ENCODE data around the gene DERA.

DERA gene

DNA sequence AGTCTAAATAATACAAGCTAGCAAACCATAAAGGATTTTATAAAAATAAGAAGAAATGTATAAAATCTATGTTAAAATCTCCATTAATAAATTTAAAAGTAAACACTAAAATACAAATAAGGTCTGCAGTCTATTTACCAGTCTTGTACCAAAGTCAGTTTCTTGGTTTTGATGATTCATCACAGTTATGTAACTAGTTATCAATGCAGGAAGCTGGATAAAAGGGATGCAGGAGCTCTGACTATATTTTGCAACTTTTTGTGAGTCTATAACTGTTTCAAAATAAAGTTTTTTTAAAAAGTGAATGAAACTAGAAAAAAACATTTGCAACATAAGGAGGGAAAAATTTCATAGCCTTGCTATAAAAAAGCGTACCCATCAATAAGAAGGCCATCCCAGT is 151.5 kb downstream of the DERA start:
- no peak for DNase-seq (ENCODE audit: low read depth in 3 of 3, low spot score in 1 of 3)

DNA sequence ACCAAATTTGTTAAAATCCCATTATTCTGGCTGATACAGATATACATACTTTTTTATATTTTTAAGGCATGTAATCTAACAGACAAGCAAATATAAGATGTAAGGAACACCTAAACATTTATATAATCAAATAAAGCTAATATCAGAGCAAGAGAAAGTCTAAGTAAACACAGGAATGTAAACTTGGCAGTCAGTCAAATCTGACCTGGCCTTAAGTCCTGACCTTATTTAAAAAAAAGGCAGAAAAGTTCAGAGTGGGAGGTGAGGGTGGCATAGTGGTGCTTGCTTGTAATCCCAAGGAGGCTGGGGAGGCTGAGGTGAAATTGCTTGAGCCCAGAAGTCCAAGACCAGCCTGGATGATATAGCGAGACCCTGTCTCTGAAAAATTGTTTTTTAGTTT is 152.6 kb downstream of the DERA start:
- DNase-seq (ENCODE audit: low read depth in 3 of 3, low spot score in 1 of 3), result no peak

DNA sequence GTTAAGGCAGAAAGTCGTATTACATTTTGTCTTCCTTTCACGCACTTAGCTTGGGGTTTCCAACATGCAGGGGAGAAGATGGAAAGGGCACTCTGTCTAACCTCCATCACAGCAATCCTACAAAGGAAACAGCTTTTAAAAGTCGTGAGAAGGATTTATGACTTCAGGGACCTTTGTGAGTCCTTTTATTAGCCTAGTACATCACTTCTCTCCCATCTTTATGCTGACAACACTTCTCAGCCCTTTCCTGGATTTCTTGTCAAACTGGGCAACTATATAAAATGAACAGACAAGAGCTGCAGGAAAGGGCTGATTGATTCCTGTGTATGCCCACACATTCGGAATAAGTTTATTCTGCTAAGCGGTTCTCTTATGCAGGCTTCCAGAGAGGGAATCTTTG is 159.0 kb downstream of the DERA start:
- no peak for DNase-seq (ENCODE audit: low read depth in 3 of 3, low spot score in 1 of 3)

DNA sequence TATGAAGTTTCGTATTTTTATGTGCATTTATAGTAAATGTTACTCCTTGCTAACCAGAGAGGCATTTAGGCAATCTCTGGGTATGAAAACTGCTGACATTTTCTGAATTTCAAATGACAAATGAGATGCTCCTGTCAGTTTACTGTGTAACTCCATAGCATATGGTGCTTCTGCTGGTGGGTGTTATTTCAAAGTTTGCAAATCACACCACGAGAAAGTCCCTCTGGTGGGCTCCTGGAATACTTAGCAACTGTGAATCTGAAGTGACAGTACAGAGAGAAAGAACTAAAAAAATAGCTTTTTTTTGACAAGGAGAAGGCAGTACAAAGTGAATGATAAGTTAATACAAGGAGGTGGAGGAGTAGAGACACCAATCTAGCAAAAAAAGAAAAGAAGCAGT is 161.5 kb downstream of the DERA start:
- DNase-seq (ENCODE audit: low read depth in 3 of 3, low spot score in 1 of 3), result no peak

DNA sequence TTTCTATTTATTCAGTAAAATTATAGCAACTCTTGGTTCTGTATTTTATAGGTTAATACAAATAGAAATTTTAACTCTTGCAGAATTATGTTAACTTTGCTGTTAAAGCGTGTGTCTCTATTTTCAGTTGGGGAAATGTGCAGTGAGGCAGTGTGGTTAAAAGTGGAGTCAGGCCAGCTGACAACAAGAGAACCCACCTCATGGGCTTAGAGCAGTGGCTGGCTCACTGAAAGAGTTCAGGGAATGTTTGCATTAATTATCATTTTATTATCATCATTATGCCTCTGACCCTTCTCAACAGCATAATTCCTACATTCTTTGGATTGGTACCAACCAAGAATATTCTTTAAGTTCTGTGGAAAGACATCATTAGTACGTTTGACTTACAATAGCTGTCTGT is 163.8 kb downstream of the DERA start:
- DNase-seq (ENCODE audit: low read depth in 3 of 3, low spot score in 1 of 3), result no peak

DNA sequence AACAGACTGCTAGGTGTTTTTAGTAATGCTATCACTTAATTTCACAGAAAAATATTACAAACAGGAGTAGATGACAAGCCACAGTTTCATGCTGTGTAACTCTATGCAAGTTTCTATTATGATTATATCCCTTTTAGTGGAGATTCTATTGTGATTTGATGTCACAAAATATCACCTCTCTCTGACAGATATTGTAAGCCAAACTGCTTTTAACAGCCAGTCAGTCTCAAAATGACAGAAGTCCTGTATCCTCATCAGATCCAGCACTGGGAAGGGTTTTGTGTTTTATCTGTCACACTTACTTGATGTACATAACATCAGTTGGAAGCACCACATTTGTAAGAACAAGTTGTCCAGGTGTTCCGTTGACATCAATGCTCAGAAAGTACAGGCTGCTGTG is 164.8 kb downstream of the DERA start:
- no peak for DNase-seq (ENCODE audit: low read depth in 3 of 3, low spot score in 1 of 3)

DNA sequence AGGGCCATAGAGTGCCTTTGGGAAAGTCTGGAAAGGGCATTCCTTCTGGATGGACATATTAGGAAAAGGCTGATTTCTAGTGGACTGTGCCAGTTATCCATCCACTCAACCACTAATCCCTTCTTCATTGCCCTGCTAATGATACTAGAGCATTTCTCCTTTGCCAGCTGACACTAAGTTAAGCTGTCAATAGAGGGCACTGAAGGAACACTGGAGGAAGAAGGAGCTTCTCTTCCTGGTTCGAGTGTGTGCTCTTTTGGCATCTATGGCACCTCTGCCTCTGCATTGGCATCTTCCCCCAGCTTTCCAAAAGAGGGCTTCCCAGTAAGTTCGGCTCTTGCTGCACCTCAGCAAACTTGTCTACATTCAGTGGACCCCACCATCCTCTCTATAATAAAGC is 165.4 kb downstream of the DERA start:
- DNase-seq (ENCODE audit: low read depth in 3 of 3, low spot score in 1 of 3), result no peak

DNA sequence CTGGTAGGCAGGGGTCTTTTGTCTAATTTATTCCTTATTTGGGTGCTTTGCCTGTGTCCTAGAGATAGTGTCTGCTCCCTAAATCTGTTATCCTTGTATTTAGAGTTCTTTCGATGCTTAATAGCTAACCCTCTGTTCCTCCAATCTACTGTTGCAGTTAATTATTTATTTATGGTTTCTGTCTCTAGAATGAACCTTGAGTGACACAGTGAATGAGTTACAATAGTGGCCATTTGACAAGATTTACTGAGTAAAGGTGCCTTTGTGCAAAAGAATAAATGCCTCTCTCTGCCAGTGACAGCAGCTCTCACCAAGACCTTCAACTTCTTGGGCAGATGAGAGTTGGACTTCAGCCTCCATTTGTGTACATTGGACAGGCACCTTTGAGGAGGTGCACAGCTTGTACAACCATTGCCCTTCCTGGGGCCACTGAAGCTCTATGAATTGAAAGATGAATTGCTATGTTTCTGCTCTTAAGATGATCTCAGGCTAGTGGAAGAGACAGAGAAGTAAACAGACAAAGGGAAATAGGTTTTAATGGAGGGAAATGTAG is 165.9 kb downstream of the DERA start:
- no peak for DNase-seq (ENCODE audit: low read depth in 3 of 3, low spot score in 1 of 3)

DNA sequence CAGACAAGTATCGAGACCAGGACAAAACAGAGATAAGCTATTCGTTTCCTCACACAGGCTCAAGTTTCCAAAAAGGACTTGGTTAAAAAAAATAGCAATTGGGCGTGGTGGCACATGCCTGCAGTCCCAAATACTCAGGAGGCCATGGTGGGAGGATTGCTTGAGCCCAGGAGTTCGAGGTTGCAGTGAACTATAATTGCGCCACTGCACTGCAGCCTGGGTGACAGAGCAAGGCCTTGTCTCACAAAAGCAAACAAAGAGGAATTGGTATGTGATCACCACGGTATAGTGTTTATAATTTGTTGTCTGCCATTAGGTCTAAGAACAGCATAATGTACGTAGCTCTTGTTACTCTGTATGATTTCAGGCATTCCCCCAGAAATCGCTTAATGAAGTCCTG is 175.3 kb downstream of the DERA start:
- DNase-seq (ENCODE audit: low read depth in 3 of 3, low spot score in 1 of 3), result no peak

DNA sequence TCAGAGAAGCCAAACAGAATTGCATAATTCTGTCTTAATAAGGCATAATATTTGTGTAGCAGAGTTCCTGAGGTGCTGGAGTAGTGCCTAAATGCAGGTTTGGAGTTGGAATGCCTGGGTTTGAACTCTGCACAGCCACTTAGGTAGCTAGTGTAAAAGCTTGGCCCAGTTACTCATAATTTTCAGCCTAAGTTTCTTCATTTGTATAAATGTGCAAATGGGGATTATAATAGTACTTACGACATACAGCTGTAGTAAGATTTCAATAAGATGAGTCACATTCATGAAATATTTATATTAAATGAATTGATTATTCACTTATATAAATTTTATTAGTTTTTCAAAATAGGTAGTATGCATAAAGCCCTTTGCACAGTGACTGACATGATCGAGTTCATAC is 175.8 kb downstream of the DERA start:
- DNase-seq (ENCODE audit: low read depth in 3 of 3, low spot score in 1 of 3), result no peak
